HEK293T (cell line): ENCODE measurements around the gene TMEM203.

Experiments used
- CTCF ChIA-PET: fragments of 350-600 bp; formaldehyde crosslinking; extraction: SDS; loops from one replicate; lab custom pipeline; 2021; ENCODE audit warnings: antibody characterized with exemption, inconsistent platforms; lab: Yijun Ruan, JAX
- POLR2A ChIA-PET: fragments of 350-600 bp; formaldehyde crosslinking; extraction: SDS; loops from one replicate; lab custom pipeline; 2020; ENCODE audit warnings: antibody characterized with exemption, inconsistent platforms; lab: Yijun Ruan, JAX
- DNase-seq: peaks from one replicate; pipeline ENCODE4 v3.0.0; 2012; ENCODE audit warnings: mixed read lengths; ENCODE audit errors: extremely low spot score
- ARNT ChIP-seq: fragments of 450-650 bp; IDR thresholded peaks from 2 replicates; pipeline ENCODE4 v1.6.1; 2017; ENCODE audit warnings: mild to moderate bottlenecking
- BHLHE40 ChIP-seq: fragments of 450-650 bp; IDR thresholded peaks from 2 replicates; pipeline ENCODE4 v1.6.1; 2016; ENCODE audit warnings: mild to moderate bottlenecking, moderate library complexity, borderline replicate concordance
- CTBP1 ChIP-seq: fragments of 450-650 bp; IDR thresholded peaks from 2 replicates; pipeline ENCODE4 v1.6.1; 2016; ENCODE audit warnings: borderline replicate concordance
- ELF4 ChIP-seq: fragments of 450-650 bp; IDR thresholded peaks from 2 replicates; pipeline ENCODE4 v1.6.1; 2017; ENCODE audit warnings: antibody characterized with exemption
- FOXA1 ChIP-seq: fragments of 450-650 bp; IDR thresholded peaks from 2 replicates; pipeline ENCODE4 v1.6.1; 2016; ENCODE audit warnings: mild to moderate bottlenecking
- FOXK2 ChIP-seq: fragments of 450-650 bp; IDR thresholded peaks from 2 replicates; pipeline ENCODE4 v1.6.1; 2016; ENCODE audit warnings: mild to moderate bottlenecking
- FOXM1 ChIP-seq: fragments of 450-650 bp; IDR thresholded peaks from 2 replicates; pipeline ENCODE4 v1.6.1; 2017; ENCODE audit warnings: mild to moderate bottlenecking, borderline replicate concordance
- HDGF ChIP-seq: fragments of 450-650 bp; IDR thresholded peaks from 2 replicates; pipeline ENCODE4 v1.6.1; 2017; ENCODE audit warnings: antibody characterized with exemption, borderline replicate concordance
- L3MBTL2 ChIP-seq: fragments of 450-650 bp; conservative IDR thresholded peaks from 2 replicates; pipeline ENCODE4 v1.6.1; 2016; ENCODE audit warnings: mild to moderate bottlenecking
- LEF1 ChIP-seq: fragments of 450-650 bp; IDR thresholded peaks from 2 replicates; pipeline ENCODE4 v1.6.1; 2017; ENCODE audit warnings: mild to moderate bottlenecking, borderline replicate concordance
- NFRKB ChIP-seq: fragments of 450-650 bp; IDR thresholded peaks from 2 replicates; pipeline ENCODE4 v1.6.1; 2016; ENCODE audit warnings: mild to moderate bottlenecking, moderate library complexity
- SP1 ChIP-seq: fragments of 450-650 bp; IDR thresholded peaks from 2 replicates; pipeline ENCODE4 v1.6.1; 2017
- SUZ12 ChIP-seq: fragments of 450-650 bp; IDR thresholded peaks from 2 replicates; pipeline ENCODE4 v1.6.1; 2016; ENCODE audit warnings: mild to moderate bottlenecking
- TARDBP ChIP-seq: fragments of 450-650 bp; IDR thresholded peaks from 2 replicates; pipeline ENCODE4 v1.6.1; 2016
- ZNF384 ChIP-seq: fragments of 450-650 bp; IDR thresholded peaks from 2 replicates; pipeline ENCODE4 v1.6.1; 2016
- TF ChIP-seq, protein P1 (sequence below): fragments of 450-650 bp; IDR thresholded peaks from 2 replicates; pipeline ENCODE4 v1.6.1; 2016

The TMEM203 gene

DNA sequence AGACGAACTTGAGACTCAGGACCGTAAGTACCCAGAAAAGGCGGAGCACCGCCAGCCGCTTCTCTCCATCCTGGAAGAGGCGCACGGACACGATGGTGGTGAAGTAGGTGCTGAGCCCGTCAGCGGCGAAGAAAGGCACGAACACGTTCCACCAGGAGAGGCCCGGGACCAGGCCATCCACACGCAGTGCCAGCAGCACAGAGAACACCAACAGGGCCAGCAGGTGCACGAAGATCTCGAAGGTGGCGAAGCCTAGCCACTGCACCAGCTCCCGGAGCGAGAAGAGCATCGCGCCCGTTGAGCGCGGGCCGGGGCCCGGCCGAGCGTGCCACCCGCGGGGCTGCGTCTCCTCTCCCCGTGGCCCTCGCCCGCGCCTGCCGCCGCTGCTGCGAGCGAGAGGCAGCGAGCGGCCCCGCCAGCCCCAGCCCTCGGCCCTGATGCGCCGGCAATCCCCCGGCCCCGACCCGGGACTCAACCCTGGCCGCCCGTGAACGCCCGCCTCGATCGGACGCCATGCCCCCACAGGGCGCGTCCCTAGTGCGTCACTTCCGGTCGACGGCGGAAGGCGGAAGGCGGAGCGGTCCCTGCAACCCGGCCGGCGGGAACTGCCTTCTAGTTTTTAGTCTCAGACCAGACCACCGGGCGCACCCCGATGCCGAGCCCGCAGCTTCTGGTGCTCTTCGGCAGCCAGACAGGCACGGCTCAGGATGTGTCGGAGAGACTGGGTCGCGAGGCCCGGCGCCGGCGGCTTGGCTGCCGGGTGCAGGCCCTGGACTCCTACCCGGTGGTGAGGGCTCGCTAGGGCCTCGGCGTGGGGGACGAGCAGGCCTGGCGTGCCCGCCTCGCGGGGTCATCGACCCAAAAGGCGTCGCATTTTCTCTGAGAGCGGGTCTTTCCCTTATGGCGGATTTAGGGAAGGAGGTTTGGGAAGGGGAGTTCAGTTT is at the start of gene TMEM203, which contains the start of gene NDOR1:
Gene TMEM203, minus strand, starts transcription at position 523 of the 944 bp plus-strand sequence. Its CDS starts 234 bp downstream, at position 289.
Gene NDOR1, plus strand, starts transcription at position 575 of the 944 bp plus-strand sequence. Its CDS starts 78 bp downstream, at position 653.
- POLR2A ChIA-PET: interaction anchor here (0.6 to 2.3 kb wide), 11 partner anchors 10 to 75 kb away, joined by 3 to 16 read pairs (median 5); partner anchors contain the start of genes ANAPC2, RNF208, SSNA1 and TUBB4B
- CTCF ChIA-PET: no interaction called here
- DNase-seq: peak; percentile 94
- TF ChIP-seq HDGF: no peak
- TF ChIP-seq L3MBTL2: peak; percentile 53
- TF ChIP-seq FOXK2: no peak
- peak; percentile 49 for TF ChIP-seq ELF4
- no peak for TF ChIP-seq TARDBP
- no peak for TF ChIP-seq NFRKB
- no peak for TF ChIP-seq SUZ12
- no peak for TF ChIP-seq SP1

- TF ChIP-seq CTBP1: no peak
- no peak for TF ChIP-seq SP1
- TF ChIP-seq FOXM1: peak; percentile 75; the same call in 1 of the 2 replicates
- no peak for TF ChIP-seq SUZ12
- TF ChIP-seq BHLHE40: no peak
- TF ChIP-seq HDGF: no peak
- no peak for TF ChIP-seq LEF1
- peak; percentile 33; the same call in 1 of the 2 replicates for TF ChIP-seq L3MBTL2
- no peak for TF ChIP-seq FOXK2
- no peak for TF ChIP-seq TARDBP
- TF ChIP-seq ELF4: no peak
- TF ChIP-seq ARNT: peak; percentile 83
- TF ChIP-seq NFRKB: no peak
- no peak for TF ChIP-seq FOXA1
- TF ChIP-seq, protein P1, sequence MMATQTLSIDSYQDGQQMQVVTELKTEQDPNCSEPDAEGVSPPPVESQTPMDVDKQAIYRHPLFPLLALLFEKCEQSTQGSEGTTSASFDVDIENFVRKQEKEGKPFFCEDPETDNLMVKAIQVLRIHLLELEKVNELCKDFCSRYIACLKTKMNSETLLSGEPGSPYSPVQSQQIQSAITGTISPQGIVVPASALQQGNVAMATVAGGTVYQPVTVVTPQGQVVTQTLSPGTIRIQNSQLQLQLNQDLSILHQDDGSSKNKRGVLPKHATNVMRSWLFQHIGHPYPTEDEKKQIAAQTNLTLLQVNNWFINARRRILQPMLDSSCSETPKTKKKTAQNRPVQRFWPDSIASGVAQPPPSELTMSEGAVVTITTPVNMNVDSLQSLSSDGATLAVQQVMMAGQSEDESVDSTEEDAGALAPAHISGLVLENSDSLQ: no peak
- TF ChIP-seq ZNF384: no peak
- CTCF ChIA-PET: interaction anchor here (1.9 kb wide), 1 partner anchor 18 kb away, joined by 9 read pairs; no protein-coding TSS in a partner anchor
- POLR2A ChIA-PET: interaction anchor here (0.6 to 8.8 kb wide), 8 partner anchors 11 to 47 kb away, joined by 3 to 90 read pairs (median 6); partner anchors contain the start of genes NRARP and TUBB4B
- peak; percentile 96 for DNase-seq
Measured at GRCh38 chr9:137254624-137255447, 49.4 kb upstream of the TMEM203 start, which contains the start of gene NELFB. TSS of gene NELFB (plus strand) at chr9:137255327.

DNA sequence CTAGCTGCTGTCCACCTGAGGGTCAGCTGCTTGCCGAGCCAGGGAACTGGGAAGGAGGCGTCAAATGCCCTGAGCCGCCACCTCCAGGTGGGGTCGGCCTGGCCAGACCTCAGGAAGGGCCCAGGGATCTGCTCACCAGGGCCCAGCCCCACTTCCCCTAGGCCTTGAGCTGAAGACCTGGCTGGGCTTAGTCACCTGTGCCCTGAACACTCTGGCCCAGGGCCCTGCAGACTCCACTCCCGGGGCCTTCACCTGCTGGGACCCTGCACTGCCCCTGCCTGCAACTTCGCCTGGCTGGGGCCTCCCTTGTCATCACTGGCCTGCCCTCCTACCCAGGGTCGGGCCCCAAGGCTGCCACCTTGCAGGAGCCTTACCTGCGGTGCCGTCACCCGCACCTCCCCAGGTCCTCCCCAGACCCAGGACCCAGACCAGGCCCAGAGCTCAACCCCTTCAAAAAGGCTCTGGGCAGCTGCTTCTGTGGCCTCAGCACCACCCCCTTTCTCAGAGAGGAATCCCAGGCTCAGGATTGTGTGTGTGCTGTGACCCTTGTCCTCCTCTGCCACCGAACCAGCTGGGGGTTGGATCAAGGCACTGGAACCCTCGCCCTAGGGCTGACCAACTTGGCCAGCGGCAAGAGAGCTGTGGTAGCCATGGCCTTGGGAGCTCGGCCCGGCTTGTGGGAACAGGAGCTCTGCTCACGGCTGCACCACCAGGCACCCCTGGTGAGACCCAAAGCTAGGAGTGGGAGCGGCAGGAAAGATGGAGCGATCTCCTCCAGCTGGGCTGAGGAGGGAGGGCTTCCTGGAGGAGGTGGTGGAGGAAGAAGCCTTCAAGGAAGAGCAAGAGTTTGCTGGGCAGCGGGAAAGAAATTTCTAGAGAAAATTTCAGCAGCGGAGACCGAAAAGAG is 48.5 kb upstream of the TMEM203 start:
- DNase-seq: no peak
- TF ChIP-seq SUZ12 (no peak), CTBP1 (no peak), NFRKB (no peak)
- ChIA-PET POLR2A (interaction anchor here (0.6 to 8.8 kb wide), 8 partner anchors 10 to 168 kb away, joined by 3 to 90 read pairs (median 6); partner anchors contain the start of genes NRARP and TUBB4B), CTCF (interaction anchor here (0.5 to 1.9 kb wide), 3 partner anchors 17 to 119 kb away, joined by 3 to 9 read pairs (median 3); no protein-coding TSS in a partner anchor)

DNA sequence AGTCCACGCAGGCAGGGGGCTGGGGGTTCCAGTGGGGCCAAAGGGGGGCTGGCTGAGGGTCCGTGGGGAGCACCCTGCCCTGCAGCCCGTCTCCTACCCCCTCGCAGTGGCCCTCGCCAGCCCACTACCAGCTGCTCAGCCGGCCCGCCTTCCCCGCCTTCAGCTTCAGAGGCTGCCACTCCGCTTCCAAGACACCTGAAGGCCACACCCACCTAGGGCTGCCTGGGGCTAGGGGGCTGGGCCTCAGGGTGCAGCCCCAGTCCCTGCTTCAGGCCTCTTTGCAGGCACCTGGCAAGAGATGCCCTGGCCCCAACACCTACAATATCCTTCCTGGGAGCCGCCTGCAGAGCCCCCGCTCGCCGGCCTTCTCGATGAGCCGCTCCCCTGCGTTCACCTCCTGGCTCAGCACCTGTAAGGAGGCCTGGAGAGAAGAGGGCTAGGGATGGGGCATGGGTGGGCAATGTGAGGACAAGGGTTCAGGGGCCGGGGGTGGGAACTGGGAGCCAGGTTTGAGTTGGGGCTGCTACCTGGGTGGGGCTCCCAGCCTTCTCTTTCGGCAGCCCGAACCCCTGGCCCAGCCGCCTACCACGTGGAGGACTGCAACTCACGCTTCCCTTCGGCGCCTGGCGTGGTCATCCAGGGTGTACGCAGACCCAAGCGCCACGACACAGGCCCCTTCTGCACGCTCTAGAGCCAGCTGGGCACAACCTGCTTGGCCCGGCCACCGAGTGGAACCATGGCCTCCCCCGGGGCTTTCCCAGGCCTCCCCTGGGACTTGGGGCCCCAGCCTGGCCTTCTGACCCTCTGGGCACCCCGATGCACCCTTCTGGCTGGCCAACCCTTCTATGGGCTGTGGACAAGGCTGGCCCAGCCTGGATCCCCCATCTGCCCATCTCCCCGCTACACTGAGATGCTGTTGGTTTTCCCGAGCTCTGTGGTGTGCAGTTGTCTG is 47.4 kb upstream of the TMEM203 start:
- no peak for TF ChIP-seq NFRKB
- no peak for TF ChIP-seq SP1
- no peak for TF ChIP-seq SUZ12
- no peak for TF ChIP-seq ELF4
- no peak for TF ChIP-seq HDGF
- TF ChIP-seq FOXM1: no peak
- TF ChIP-seq LEF1: no peak
- no peak for TF ChIP-seq FOXK2
- TF ChIP-seq FOXA1: no peak
- TF ChIP-seq L3MBTL2: no peak
- TF ChIP-seq ARNT: no peak
- TF ChIP-seq BHLHE40: no peak
- TF ChIP-seq, protein P1: no peak
- no peak for TF ChIP-seq TARDBP
- no peak for TF ChIP-seq CTBP1
- TF ChIP-seq ZNF384: no peak
- CTCF ChIA-PET: interaction anchor here (0.7 to 1.9 kb wide), 2 partner anchors 16 to 19 kb away, joined by 3 to 9 read pairs; no protein-coding TSS in a partner anchor
- DNase-seq: no peak
- POLR2A ChIA-PET: interaction anchor here (0.6 to 8.8 kb wide), 5 partner anchors 9 to 169 kb away, joined by 3 to 90 read pairs (median 6); partner anchors contain the start of genes NRARP and TUBB4B
